Spinal cord (tissue), 10 donors: Measurements from ENCODE around the gene RSF1. TPM values are rescaled to one million over a fixed set of nuclear protein-coding genes. Genes with fewer than 3 reads are reported as not detected.
"Not testable (repeated sequence)": the region's sequence is repeated elsewhere in the genome, so short reads cannot be mapped to it uniquely, and the experiment has no call there.

Source experiments
- DNase-seq, 6 donors: peaks; one replicate each; pipeline versions ENCODE4 v3.0.0 to v3.0.0-alpha.2; 2013 to 2015; ENCODE audit warnings: low spot score in 6 of 6, low read depth in 4 of 6
- H3K27ac ChIP-seq: one replicate; pipeline ENCODE4 v1.5.1; 2013; ENCODE audit warnings: low read depth, low read length, control low read depth
- H3K27me3 ChIP-seq: one replicate; pipeline ENCODE4 v1.6.1; 2013; ENCODE audit warnings: low read length; ENCODE audit not compliant: control insufficient read depth, insufficient read depth
- H3K36me3 ChIP-seq: one replicate; pipeline ENCODE4 v1.6.1; 2013; ENCODE audit warnings: low read length; ENCODE audit not compliant: control insufficient read depth, insufficient read depth
- H3K4me1 ChIP-seq: one replicate; pipeline ENCODE4 v1.6.1; 2013; ENCODE audit warnings: low read length; ENCODE audit not compliant: control insufficient read depth, insufficient read depth
- H3K4me3 ChIP-seq: one replicate; pipeline ENCODE4 v1.5.1; 2013; ENCODE audit warnings: low read depth, low read length, control low read depth
- H3K9me3 ChIP-seq: one replicate; pipeline ENCODE4 v1.6.1; 2013; ENCODE audit warnings: low read length; ENCODE audit not compliant: control insufficient read depth, insufficient read depth
- WGBS: methylation state at CpG from one replicate; pipeline ENCODE4 v1.1.5; 2013; ENCODE audit warnings: missing lambda C conversion rate; ENCODE audit not compliant: insufficient coverage; 5-methylcytosine and 5-hydroxymethylcytosine counted together
- long read RNA-seq, 4 donors: transcript quantifications; one replicate each; lab custom pipeline, GENCODE V29; 2026
- polyA plus RNA-seq, 2 donors: library from polyadenylated mRNA; unstranded; fragments of 120-200 nt; gene quantifications; one replicate each; pipeline ENCODE4 v1.2.1, GENCODE V29; 2013; ENCODE audit not compliant: insufficient read length in 2 of 2
- total RNA-seq, 2 donors: library from RNA; depleted of rRNA in 1 of 2; stranded (reverse); fragments of 120-200 nt in 1 of 2; fragments of >200 nt in 1 of 2; gene quantifications; one replicate each; pipeline versions ENCODE4 v1.2.3 to v1.2.4, GENCODE V29; 2013 to 2014
- donor health status: healthy.

Gene RSF1
- total RNA-seq: 10 to 100 TPM; 69.8 to 80.3 TPM
- 10 to 100 TPM; 37.7 to 57.2 TPM for polyA plus RNA-seq
- long read RNA-seq, donor 1, full-length matches to known transcripts: 8 of 8 reads
- long read RNA-seq, donor 1, partial matches to known transcripts: 0 of 8 reads
- long read RNA-seq, donor 1, other reads (novel, unspliced or antisense): 0 of 8 reads
- long read RNA-seq, donor 2, partial matches to known transcripts: 0 of 5 reads
- long read RNA-seq, donor 2, other reads (novel, unspliced or antisense): 0 of 5 reads
- long read RNA-seq, donor 3, transcript RSF1-206 (6 exons, 2,107 nt): major isoform, 9 of 10 reads
- long read RNA-seq, donor 3, partial matches to known transcripts: 0 of 10 reads
- long read RNA-seq, donor 3, other reads (novel, unspliced or antisense): 0 of 10 reads
- long read RNA-seq, donor 4, full-length matches to known transcripts: 17 of 17 reads
- long read RNA-seq, donor 4, partial matches to known transcripts: 0 of 17 reads
- long read RNA-seq, donor 4, other reads (novel, unspliced or antisense): 0 of 17 reads

- WGBS: under 1% methylated on average over 62 of the region's 64 CpGs
- Histone ChIP-seq H3K4me1 (peaks cover 14% of the 10 kb centered on the region), H3K4me3 (peak within 1 kb of the TSS; percentile 96)
Observed at GRCh38 chr11:77820565-77821348, at the start of gene RSF1, which contains the start of gene AAMDC. RSF1 (minus strand) TSS chr11:77820722; CDS start chr11:77820714, 8 bp downstream. AAMDC (plus strand) TSS chr11:77821144; CDS start chr11:77842497, 21,353 bp downstream.

GRCh38 chr11:77868744-77869143, 48.2 kb upstream of the RSF1 start:
- DNase-seq: no peak
- H3K9me3 ChIP-seq: no peaks in the 10 kb centered on the region
- no peak overlapping the region for H3K4me3 ChIP-seq
- 57% methylated on average over 4 of the region's 4 CpGs for WGBS
- peaks cover 5% of the 10 kb centered on the region for H3K36me3 ChIP-seq
- no peaks in the 10 kb centered on the region for H3K4me1 ChIP-seq
- no peak overlapping the region for H3K27ac ChIP-seq
- H3K27me3 ChIP-seq: no peaks in the 10 kb centered on the region

More at GRCh38 chr11:77820565-77821348, at the start of gene RSF1, which contains the start of gene AAMDC:
- no peaks in the 10 kb centered on the region for H3K27me3 ChIP-seq
- H3K27ac ChIP-seq: peak within 1 kb of the TSS; percentile 98
- no peaks in the 10 kb centered on the region for H3K9me3 ChIP-seq
- DNase-seq: peak; percentile 92 to 100 (median 96)
- H3K36me3 ChIP-seq: no peaks in the 10 kb centered on the region

- WGBS: no CpG with 5 or more reads among the region's 1 CpG
- no peaks in the 10 kb centered on the region for H3K27me3 ChIP-seq
- no peak overlapping the region for H3K4me3 ChIP-seq
- no peak for DNase-seq
- H3K4me1 ChIP-seq: no peaks in the 10 kb centered on the region
- H3K9me3 ChIP-seq: no peaks in the 10 kb centered on the region
- no peak overlapping the region for H3K27ac ChIP-seq
- peaks cover 2% of the 10 kb centered on the region for H3K36me3 ChIP-seq
Observed at GRCh38 chr11:77866336-77866735, 45.8 kb upstream of the RSF1 start.

GRCh38 chr11:77865805-77866204, 45.3 kb upstream of the RSF1 start:
- Histone ChIP-seq H3K27me3 (no peaks in the 10 kb centered on the region), H3K4me1 (no peaks in the 10 kb centered on the region), H3K36me3 (peaks cover 2% of the 10 kb centered on the region), H3K27ac (no peak overlapping the region), H3K4me3 (no peak overlapping the region), H3K9me3 (no peaks in the 10 kb centered on the region)
- WGBS: 75% methylated on average over 1 of the region's 1 CpG
- peak in 1 of 6 donors; percentile 73 for DNase-seq

GRCh38 chr11:77861444-77861843, 40.9 kb upstream of the RSF1 start:
- not testable (repeated sequence) for H3K27me3 ChIP-seq, H3K36me3 ChIP-seq, DNase-seq, H3K27ac ChIP-seq, H3K9me3 ChIP-seq, H3K4me3 ChIP-seq, H3K4me1 ChIP-seq
- 91% methylated on average over 10 of the region's 10 CpGs for WGBS

GRCh38 chr11:77857906-77858457, 37.5 kb upstream of the RSF1 start:
- H3K4me3 ChIP-seq, H3K9me3 ChIP-seq, H3K27ac ChIP-seq, H3K4me1 ChIP-seq, H3K27me3 ChIP-seq, DNase-seq: not testable (repeated sequence)
- WGBS: no CpG with 5 or more reads among the region's 10 CpGs
- peaks cover 16% of the 10 kb centered on the region for H3K36me3 ChIP-seq

GRCh38 chr11:77854838-77855237, 34.3 kb upstream of the RSF1 start:
- Histone ChIP-seq H3K36me3 (peaks cover 16% of the 10 kb centered on the region), H3K9me3 (peaks cover 7% of the 10 kb centered on the region), H3K4me3 (no peak overlapping the region), H3K4me1 (no peaks in the 10 kb centered on the region), H3K27ac (no peak overlapping the region), H3K27me3 (no peaks in the 10 kb centered on the region)
- DNase-seq: no peak
- 100% methylated on average over 2 of the region's 2 CpGs for WGBS

- no peak overlapping the region for H3K4me3 ChIP-seq
- no peaks in the 10 kb centered on the region for H3K27me3 ChIP-seq
- peaks cover 7% of the 10 kb centered on the region for H3K9me3 ChIP-seq
- no CpG with 5 or more reads among the region's 1 CpG for WGBS
- H3K36me3 ChIP-seq: peaks cover 16% of the 10 kb centered on the region
- DNase-seq: no peak
- H3K4me1 ChIP-seq: no peaks in the 10 kb centered on the region
- no peak overlapping the region for H3K27ac ChIP-seq
Observed at GRCh38 chr11:77851503-77851902, 31.0 kb upstream of the RSF1 start.

- H3K4me1 ChIP-seq, H3K4me3 ChIP-seq, H3K27ac ChIP-seq, H3K27me3 ChIP-seq, DNase-seq: not testable (repeated sequence)
- H3K9me3 ChIP-seq: peaks cover 10% of the 10 kb centered on the region
- no CpG with 5 or more reads among the region's 5 CpGs for WGBS
- H3K36me3 ChIP-seq: peaks cover 11% of the 10 kb centered on the region
Observed at GRCh38 chr11:77843700-77844099, 23.2 kb upstream of the RSF1 start.
